T47D (cell line): ENCODE results near the gene RHOU.

Experiments used
- DNase-seq, 2 experiments: peaks; one replicate each; pipeline versions ENCODE4 v3.0.0 to v3.0.0-alpha.2; 2011 to 2012; ENCODE audit warnings: low read depth in 1 of 2, low spot score in 1 of 2
- JUND ChIP-seq: IDR thresholded peaks from 2 replicates; pipeline ENCODE4 v1.6.1; 2012; ENCODE audit warnings: low read depth
- in situ Hi-C: cut with HindIII; loops from 2 replicates; pipeline ENCODE4 v1.10.0; 2016; ENCODE audit warnings: low sequenced_read_pairs, low pct_unique_long_range_greater_than_20kb

Gene RHOU

GRCh38 chr1:228753786-228754360, 18.6 kb downstream of the RHOU start:
- in situ Hi-C loops, result no loop called here
- no peak for DNase-seq
- no peak for TF ChIP-seq JUND

- in situ Hi-C loops, result no loop called here
- TF ChIP-seq JUND, result no peak
- no peak for DNase-seq
These were observed 19.5 kb downstream of the RHOU start for GRCh38 chr1:228754646-228755268.

GRCh38 chr1:228755800-228756199, 20.5 kb downstream of the RHOU start:
- TF ChIP-seq JUND, result no peak
- in situ Hi-C loops, result no loop called here
- no peak for DNase-seq

GRCh38 chr1:228756457-228756856, 21.2 kb downstream of the RHOU start:
- in situ Hi-C loops, result no loop called here
- no peak for DNase-seq
- TF ChIP-seq JUND, result no peak

- DNase-seq, result no peak
- TF ChIP-seq JUND, result no peak
- in situ Hi-C loops, result no loop called here
These were observed 23.2 kb downstream of the RHOU start for GRCh38 chr1:228758447-228758846.

- no peak for DNase-seq
- in situ Hi-C loops, result no loop called here
- TF ChIP-seq JUND, result no peak
These were observed 25.7 kb downstream of the RHOU start for GRCh38 chr1:228760979-228761378.

GRCh38 chr1:228763561-228763960, 28.3 kb downstream of the RHOU start:
- TF ChIP-seq JUND, result no peak
- DNase-seq, result no peak

GRCh38 chr1:228765168-228765946, 30.1 kb downstream of the RHOU start:
- in situ Hi-C loops, result no loop called here
- DNase-seq, result no peak
- no peak for TF ChIP-seq JUND

More at GRCh38 chr1:228763561-228763960, 28.3 kb downstream of the RHOU start:
- in situ Hi-C loops, result no loop called here

GRCh38 chr1:228766788-228767187, 31.5 kb downstream of the RHOU start:
- in situ Hi-C loops, result no loop called here
- DNase-seq, result no peak
- no peak for TF ChIP-seq JUND

- no peak for DNase-seq
- in situ Hi-C loops, result no loop called here
- TF ChIP-seq JUND, result no peak
These were observed 32.5 kb downstream of the RHOU start for GRCh38 chr1:228767636-228768354.

GRCh38 chr1:228768355-228769000, 33.2 kb downstream of the RHOU start:
- DNase-seq, result no peak
- in situ Hi-C loops, result no loop called here
- no peak for TF ChIP-seq JUND

GRCh38 chr1:228770779-228771223, 35.5 kb downstream of the RHOU start:
- no peak for TF ChIP-seq JUND
- in situ Hi-C loops, result no loop called here
- no peak for DNase-seq
